ENCODE data around the gene HEG1. TPM values are rescaled to one million over a fixed set of nuclear protein-coding genes. Genes with fewer than 3 reads are reported as not detected.

The HEG1 gene
- total and polyA plus RNA-seq, 2 experiments from 2014 or later: 1.8 to 8.8 TPM

DNA sequence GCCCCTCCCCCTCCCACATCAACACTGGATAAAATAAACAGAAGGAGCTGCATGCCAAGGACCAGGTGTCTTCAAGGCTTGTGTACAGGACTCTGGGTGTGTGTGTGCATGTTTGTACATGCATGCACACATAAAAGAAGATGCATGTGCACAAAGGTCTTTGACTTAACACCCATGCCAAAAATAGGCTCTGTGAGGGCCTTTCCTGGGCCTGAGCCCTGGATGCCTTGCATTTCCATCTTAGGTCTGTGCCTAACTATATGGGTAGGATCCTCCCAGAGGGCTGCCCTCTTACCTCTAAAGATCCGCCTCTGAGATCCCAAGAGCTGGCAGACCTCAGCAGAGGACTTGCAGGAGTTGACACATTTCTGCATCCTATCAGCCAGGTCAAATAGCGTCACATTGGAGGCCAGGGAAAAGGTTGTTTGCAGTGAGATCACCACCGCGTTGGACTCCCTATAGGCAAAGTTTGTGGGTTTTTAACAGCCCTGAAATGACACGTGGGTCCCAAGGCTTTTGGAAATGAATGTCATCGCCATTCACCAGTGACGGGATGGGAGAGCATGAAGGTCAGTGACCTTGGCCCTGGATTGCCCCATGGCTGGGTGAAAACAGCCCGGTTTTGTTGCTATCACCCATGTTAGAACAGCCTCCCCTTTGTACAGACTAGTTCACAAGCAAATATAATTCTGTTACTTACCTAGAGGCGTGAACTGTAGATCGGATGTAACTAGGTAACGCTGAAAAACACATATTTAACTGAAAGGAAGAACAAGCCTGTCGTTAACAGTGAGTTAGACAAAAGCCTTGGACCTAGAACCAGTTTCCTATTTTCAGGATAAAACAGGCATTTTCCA is 54.0 kb downstream of the HEG1 start:
- Histone ChIP-seq H3K4me3 (no peak overlapping the region), H3F3A (replicated peaks; ENCODE audit: low read depth) (no peaks in the 10 kb centered on the region), H4K20me1 (replicated peaks; ENCODE audit: insufficient read depth) (no peaks in the 10 kb centered on the region), H3K4me1 (ENCODE audit: insufficient read depth) (peaks cover 7% of the 10 kb centered on the region), H3K27ac (ENCODE audit: low read depth) (no peak overlapping the region), H3K4me2 (no peak overlapping the region), H3K79me2 (replicated peaks; ENCODE audit: insufficient read depth) (no peaks in the 10 kb centered on the region), H3K9me2 (ENCODE audit: insufficient read depth) (no peaks in the 10 kb centered on the region), H3K36me3 (ENCODE audit: insufficient read depth) (no peaks in the 10 kb centered on the region), H2AFZ (no peak overlapping the region), H3K27me3 (ENCODE audit: insufficient read depth) (no peaks in the 10 kb centered on the region)
- 0 out of 2 replicates have a peak overlapping the region, but pooled peaks have one; percentile 42 for H3K27ac Mint-ChIP-seq
- peaks cover 23% of the 10 kb centered on the region for H3K4me1 Mint-ChIP-seq
- no peaks in the 10 kb centered on the region for H3K9me3 Mint-ChIP-seq
- TF ChIP-seq, protein P1, sequence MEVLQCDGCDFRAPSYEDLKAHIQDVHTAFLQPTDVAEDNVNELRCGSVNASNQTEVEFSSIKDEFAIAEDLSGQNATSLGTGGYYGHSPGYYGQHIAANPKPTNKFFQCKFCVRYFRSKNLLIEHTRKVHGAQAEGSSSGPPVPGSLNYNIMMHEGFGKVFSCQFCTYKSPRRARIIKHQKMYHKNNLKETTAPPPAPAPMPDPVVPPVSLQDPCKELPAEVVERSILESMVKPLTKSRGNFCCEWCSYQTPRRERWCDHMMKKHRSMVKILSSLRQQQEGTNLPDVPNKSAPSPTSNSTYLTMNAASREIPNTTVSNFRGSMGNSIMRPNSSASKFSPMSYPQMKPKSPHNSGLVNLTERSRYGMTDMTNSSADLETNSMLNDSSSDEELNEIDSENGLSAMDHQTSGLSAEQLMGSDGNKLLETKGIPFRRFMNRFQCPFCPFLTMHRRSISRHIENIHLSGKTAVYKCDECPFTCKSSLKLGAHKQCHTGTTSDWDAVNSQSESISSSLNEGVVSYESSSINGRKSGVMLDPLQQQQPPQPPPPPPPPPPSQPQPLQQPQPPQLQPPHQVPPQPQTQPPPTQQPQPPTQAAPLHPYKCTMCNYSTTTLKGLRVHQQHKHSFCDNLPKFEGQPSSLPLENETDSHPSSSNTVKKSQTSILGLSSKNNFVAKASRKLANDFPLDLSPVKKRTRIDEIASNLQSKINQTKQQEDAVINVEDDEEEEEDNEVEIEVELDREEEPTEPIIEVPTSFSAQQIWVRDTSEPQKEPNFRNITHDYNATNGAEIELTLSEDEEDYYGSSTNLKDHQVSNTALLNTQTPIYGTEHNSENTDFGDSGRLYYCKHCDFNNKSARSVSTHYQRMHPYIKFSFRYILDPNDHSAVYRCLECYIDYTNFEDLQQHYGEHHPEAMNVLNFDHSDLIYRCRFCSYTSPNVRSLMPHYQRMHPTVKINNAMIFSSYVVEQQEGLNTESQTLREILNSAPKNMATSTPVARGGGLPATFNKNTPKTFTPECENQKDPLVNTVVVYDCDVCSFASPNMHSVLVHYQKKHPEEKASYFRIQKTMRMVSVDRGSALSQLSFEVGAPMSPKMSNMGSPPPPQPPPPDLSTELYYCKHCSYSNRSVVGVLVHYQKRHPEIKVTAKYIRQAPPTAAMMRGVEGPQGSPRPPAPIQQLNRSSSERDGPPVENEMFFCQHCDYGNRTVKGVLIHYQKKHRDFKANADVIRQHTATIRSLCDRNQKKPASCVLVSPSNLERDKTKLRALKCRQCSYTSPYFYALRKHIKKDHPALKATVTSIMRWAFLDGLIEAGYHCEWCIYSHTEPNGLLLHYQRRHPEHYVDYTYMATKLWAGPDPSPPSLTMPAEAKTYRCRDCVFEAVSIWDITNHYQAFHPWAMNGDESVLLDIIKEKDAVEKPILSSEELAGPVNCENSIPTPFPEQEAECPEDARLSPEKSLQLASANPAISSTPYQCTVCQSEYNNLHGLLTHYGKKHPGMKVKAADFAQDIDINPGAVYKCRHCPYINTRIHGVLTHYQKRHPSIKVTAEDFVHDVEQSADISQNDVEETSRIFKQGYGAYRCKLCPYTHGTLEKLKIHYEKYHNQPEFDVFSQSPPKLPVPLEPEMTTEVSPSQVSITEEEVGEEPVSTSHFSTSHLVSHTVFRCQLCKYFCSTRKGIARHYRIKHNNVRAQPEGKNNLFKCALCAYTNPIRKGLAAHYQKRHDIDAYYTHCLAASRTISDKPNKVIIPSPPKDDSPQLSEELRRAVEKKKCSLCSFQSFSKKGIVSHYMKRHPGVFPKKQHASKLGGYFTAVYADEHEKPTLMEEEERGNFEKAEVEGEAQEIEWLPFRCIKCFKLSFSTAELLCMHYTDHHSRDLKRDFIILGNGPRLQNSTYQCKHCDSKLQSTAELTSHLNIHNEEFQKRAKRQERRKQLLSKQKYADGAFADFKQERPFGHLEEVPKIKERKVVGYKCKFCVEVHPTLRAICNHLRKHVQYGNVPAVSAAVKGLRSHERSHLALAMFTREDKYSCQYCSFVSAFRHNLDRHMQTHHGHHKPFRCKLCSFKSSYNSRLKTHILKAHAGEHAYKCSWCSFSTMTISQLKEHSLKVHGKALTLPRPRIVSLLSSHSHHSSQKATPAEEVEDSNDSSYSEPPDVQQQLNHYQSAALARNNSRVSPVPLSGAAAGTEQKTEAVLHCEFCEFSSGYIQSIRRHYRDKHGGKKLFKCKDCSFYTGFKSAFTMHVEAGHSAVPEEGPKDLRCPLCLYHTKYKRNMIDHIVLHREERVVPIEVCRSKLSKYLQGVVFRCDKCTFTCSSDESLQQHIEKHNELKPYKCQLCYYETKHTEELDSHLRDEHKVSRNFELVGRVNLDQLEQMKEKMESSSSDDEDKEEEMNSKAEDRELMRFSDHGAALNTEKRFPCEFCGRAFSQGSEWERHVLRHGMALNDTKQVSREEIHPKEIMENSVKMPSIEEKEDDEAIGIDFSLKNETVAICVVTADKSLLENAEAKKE (CRISPR knock-in tag; IDR thresholded peaks at IDR 0.05): no peak
- no peak for TF ChIP-seq CREB1 (CRISPR knock-in tag; IDR thresholded peaks at IDR 0.05; ENCODE audit: low read depth)
- no peak for TF ChIP-seq POLR2AphosphoS5 (IDR thresholded peaks at IDR 0.05; ENCODE audit: low read depth)
- no peak for TF ChIP-seq EZH2phosphoT487 (IDR thresholded peaks at IDR 0.05; ENCODE audit: unreplicated experiment)
- TF ChIP-seq, protein P2, sequence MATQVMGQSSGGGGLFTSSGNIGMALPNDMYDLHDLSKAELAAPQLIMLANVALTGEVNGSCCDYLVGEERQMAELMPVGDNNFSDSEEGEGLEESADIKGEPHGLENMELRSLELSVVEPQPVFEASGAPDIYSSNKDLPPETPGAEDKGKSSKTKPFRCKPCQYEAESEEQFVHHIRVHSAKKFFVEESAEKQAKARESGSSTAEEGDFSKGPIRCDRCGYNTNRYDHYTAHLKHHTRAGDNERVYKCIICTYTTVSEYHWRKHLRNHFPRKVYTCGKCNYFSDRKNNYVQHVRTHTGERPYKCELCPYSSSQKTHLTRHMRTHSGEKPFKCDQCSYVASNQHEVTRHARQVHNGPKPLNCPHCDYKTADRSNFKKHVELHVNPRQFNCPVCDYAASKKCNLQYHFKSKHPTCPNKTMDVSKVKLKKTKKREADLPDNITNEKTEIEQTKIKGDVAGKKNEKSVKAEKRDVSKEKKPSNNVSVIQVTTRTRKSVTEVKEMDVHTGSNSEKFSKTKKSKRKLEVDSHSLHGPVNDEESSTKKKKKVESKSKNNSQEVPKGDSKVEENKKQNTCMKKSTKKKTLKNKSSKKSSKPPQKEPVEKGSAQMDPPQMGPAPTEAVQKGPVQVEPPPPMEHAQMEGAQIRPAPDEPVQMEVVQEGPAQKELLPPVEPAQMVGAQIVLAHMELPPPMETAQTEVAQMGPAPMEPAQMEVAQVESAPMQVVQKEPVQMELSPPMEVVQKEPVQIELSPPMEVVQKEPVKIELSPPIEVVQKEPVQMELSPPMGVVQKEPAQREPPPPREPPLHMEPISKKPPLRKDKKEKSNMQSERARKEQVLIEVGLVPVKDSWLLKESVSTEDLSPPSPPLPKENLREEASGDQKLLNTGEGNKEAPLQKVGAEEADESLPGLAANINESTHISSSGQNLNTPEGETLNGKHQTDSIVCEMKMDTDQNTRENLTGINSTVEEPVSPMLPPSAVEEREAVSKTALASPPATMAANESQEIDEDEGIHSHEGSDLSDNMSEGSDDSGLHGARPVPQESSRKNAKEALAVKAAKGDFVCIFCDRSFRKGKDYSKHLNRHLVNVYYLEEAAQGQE (IDR thresholded peaks at IDR 0.05; ENCODE audit: unreplicated experiment): no peak
- no peak for TF ChIP-seq STAT1 (IDR thresholded peaks at IDR 0.05; ENCODE audit: unreplicated experiment)
- no peak for TF ChIP-seq JUNB (IDR thresholded peaks at IDR 0.05; ENCODE audit: unreplicated experiment)
- TF ChIP-seq, protein P3, sequence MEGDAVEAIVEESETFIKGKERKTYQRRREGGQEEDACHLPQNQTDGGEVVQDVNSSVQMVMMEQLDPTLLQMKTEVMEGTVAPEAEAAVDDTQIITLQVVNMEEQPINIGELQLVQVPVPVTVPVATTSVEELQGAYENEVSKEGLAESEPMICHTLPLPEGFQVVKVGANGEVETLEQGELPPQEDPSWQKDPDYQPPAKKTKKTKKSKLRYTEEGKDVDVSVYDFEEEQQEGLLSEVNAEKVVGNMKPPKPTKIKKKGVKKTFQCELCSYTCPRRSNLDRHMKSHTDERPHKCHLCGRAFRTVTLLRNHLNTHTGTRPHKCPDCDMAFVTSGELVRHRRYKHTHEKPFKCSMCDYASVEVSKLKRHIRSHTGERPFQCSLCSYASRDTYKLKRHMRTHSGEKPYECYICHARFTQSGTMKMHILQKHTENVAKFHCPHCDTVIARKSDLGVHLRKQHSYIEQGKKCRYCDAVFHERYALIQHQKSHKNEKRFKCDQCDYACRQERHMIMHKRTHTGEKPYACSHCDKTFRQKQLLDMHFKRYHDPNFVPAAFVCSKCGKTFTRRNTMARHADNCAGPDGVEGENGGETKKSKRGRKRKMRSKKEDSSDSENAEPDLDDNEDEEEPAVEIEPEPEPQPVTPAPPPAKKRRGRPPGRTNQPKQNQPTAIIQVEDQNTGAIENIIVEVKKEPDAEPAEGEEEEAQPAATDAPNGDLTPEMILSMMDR (conservative IDR thresholded peaks at IDR 0.05; ENCODE audit: low read depth in 2 of 2): no peak
- no peak for TF ChIP-seq EZH2 (IDR thresholded peaks at IDR 0.05; ENCODE audit: low read depth, unreplicated experiment)
- TF ChIP-seq, protein P4, sequence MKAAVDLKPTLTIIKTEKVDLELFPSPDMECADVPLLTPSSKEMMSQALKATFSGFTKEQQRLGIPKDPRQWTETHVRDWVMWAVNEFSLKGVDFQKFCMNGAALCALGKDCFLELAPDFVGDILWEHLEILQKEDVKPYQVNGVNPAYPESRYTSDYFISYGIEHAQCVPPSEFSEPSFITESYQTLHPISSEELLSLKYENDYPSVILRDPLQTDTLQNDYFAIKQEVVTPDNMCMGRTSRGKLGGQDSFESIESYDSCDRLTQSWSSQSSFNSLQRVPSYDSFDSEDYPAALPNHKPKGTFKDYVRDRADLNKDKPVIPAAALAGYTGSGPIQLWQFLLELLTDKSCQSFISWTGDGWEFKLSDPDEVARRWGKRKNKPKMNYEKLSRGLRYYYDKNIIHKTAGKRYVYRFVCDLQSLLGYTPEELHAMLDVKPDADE (IDR thresholded peaks at IDR 0.05): no peak
- TF ChIP-seq NANOG (IDR thresholded peaks at IDR 0.05; ENCODE audit: borderline replicate concordance): no peak
- TF ChIP-seq ZNF331 (CRISPR knock-in tag; IDR thresholded peaks at IDR 0.05; ENCODE audit: low read depth): no peak
- TF ChIP-seq ZNF114 (CRISPR knock-in tag; IDR thresholded peaks at IDR 0.05): no peak
- no peak for ATAC-seq
- H3K4me3 Mint-ChIP-seq: no peak overlapping the region
- no peaks in the 10 kb centered on the region; the same call in 2 of the 3 replicates for H3K36me3 Mint-ChIP-seq (ENCODE audit: low read depth)
- DNase-seq (ENCODE audit: low spot score): no peak
- peaks cover 8% of the 10 kb centered on the region for H3K27me3 Mint-ChIP-seq (ENCODE audit: insufficient read depth, low read depth, poor library complexity)
